ENCODE measurements around the gene ZNF609.

ZNF609 gene

GRCh38 chr15:64460206-64460723 is at the start of gene ZNF609:
Gene ZNF609 (plus strand): TSS chr15:64460578. CDS start chr15:64499420, 38,842 bp downstream.
- DNase-seq (ENCODE audit: low read depth in 2 of 2): peak; percentile 80 to 88

GRCh38 chr15:64412216-64412615 is 48.2 kb upstream of the ZNF609 start:
- DNase-seq (ENCODE audit: low read depth in 2 of 2): no peak

- no peak for DNase-seq (ENCODE audit: low read depth in 2 of 2)
Observed at GRCh38 chr15:64422697-64423096, 37.7 kb upstream of the ZNF609 start.

GRCh38 chr15:64423970-64424369 is 36.4 kb upstream of the ZNF609 start:
- DNase-seq (ENCODE audit: low read depth in 2 of 2): no peak

- DNase-seq (ENCODE audit: low read depth in 2 of 2): no peak
Observed at GRCh38 chr15:64425221-64425620, 35.2 kb upstream of the ZNF609 start.

- DNase-seq (ENCODE audit: low read depth in 2 of 2): no peak
Observed at GRCh38 chr15:64426845-64427465, 33.4 kb upstream of the ZNF609 start.

GRCh38 chr15:64429448-64429847 is 30.9 kb upstream of the ZNF609 start:
- no peak for DNase-seq (ENCODE audit: low read depth in 2 of 2)

GRCh38 chr15:64430000-64430735 is 30.2 kb upstream of the ZNF609 start:
- no peak for DNase-seq (ENCODE audit: low read depth in 2 of 2)

GRCh38 chr15:64437982-64438381 is 22.4 kb upstream of the ZNF609 start:
- DNase-seq (ENCODE audit: low read depth in 2 of 2): no peak

GRCh38 chr15:64438653-64439447 is 21.5 kb upstream of the ZNF609 start:
- DNase-seq (ENCODE audit: low read depth in 2 of 2): no peak

- no peak for DNase-seq (ENCODE audit: low read depth in 2 of 2)
Observed at GRCh38 chr15:64441852-64442251, 18.5 kb upstream of the ZNF609 start.

- DNase-seq (ENCODE audit: low read depth in 2 of 2): no peak
Observed at GRCh38 chr15:64443016-64443415, 17.4 kb upstream of the ZNF609 start.

- no peak for DNase-seq (ENCODE audit: low read depth in 2 of 2)
Observed at GRCh38 chr15:64443747-64444621, 16.4 kb upstream of the ZNF609 start.

- DNase-seq (ENCODE audit: low read depth in 2 of 2): no peak
Observed at GRCh38 chr15:64444836-64445235, 15.5 kb upstream of the ZNF609 start.

GRCh38 chr15:64447536-64448315 is 12.7 kb upstream of the ZNF609 start:
- DNase-seq (ENCODE audit: low read depth in 2 of 2): no peak

- DNase-seq (ENCODE audit: low read depth in 2 of 2): no peak
Observed at GRCh38 chr15:64452988-64453688, 7.2 kb upstream of the ZNF609 start.

GRCh38 chr15:64453689-64454037 is 6.7 kb upstream of the ZNF609 start:
- DNase-seq (ENCODE audit: low read depth in 2 of 2): no peak

GRCh38 chr15:64454282-64454681 is 6.1 kb upstream of the ZNF609 start:
- no peak for DNase-seq (ENCODE audit: low read depth in 2 of 2)

GRCh38 chr15:64455961-64456371 is 4.4 kb upstream of the ZNF609 start:
- DNase-seq (ENCODE audit: low read depth in 2 of 2): no peak

- no peak for DNase-seq (ENCODE audit: low read depth in 2 of 2)
Observed at GRCh38 chr15:64456634-64457108, 3.7 kb upstream of the ZNF609 start.
